Measurements from ENCODE around the gene POU2F3.

Gene POU2F3

GRCh38 chr11:120200677-120201076 lies 39.3 kb upstream of the POU2F3 start:
- DNase-seq (ENCODE audit: low read depth in 1 of 2, low spot score in 1 of 2): no peak
- TF ChIP-seq JUND (IDR thresholded peaks at IDR 0.05; ENCODE audit: low read depth): no peak
- in situ Hi-C loops (cut with HindIII; ENCODE audit: low pct_unique_long_range_greater_than_20kb, low sequenced_read_pairs): no loop called here

GRCh38 chr11:120201653-120202052 lies 38.3 kb upstream of the POU2F3 start:
- in situ Hi-C loops (cut with HindIII; ENCODE audit: low pct_unique_long_range_greater_than_20kb, low sequenced_read_pairs): no loop called here
- TF ChIP-seq JUND (IDR thresholded peaks at IDR 0.05; ENCODE audit: low read depth): no peak

DNA sequence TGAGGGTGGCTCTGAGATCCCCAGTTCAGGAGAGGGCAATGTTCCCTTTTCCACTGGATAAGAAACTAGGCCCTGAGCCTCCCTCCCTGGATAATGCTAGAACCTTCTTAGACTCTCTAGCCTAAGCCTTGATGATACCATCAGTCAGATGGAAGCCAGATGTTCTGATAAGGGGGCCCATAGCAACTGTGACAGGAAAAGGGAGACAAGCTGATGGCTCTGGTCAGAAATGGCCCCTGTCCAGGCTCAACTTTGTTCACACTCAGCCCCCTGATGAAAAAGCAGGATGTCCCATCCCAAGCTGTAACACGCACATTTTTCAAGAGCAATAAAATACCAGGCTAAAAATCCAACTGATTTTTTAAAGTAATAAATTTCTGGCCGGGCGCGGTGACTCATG lies 36.3 kb upstream of the POU2F3 start:
- TF ChIP-seq JUND (IDR thresholded peaks at IDR 0.05; ENCODE audit: low read depth): no peak
- in situ Hi-C loops (cut with HindIII; ENCODE audit: low pct_unique_long_range_greater_than_20kb, low sequenced_read_pairs): no loop called here
- no peak for DNase-seq (ENCODE audit: low read depth in 1 of 2, low spot score in 1 of 2)

More at GRCh38 chr11:120201653-120202052, 38.3 kb upstream of the POU2F3 start:
- DNase-seq (ENCODE audit: low read depth in 1 of 2, low spot score in 1 of 2): no peak

- no peak for DNase-seq (ENCODE audit: low read depth in 1 of 2, low spot score in 1 of 2)
- in situ Hi-C loops (cut with HindIII; ENCODE audit: low pct_unique_long_range_greater_than_20kb, low sequenced_read_pairs): no loop called here
- TF ChIP-seq JUND (IDR thresholded peaks at IDR 0.05; ENCODE audit: low read depth): no peak
Measured at GRCh38 chr11:120205596-120206161, 34.3 kb upstream of the POU2F3 start.

DNA sequence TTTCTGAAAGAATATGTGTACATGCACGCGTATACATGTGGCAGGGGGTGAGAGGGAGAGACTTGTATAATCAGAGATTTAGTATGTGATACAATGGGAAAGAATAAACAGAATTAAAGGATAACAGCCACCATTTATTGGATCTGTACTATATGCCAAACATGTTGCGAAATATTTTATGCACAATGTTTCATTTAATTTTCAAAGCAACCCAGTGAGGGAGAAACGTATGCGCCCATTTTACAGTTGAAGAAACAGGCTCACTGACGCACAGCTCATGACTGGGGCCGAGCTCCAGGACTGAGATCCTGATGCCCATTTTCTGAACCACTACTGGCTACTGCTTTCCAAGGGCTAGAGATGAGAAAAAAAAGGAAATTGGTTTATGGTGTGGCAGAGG lies 32.4 kb upstream of the POU2F3 start:
- in situ Hi-C loops (cut with HindIII; ENCODE audit: low pct_unique_long_range_greater_than_20kb, low sequenced_read_pairs): no loop called here
- no peak for TF ChIP-seq JUND (IDR thresholded peaks at IDR 0.05; ENCODE audit: low read depth)
- no peak for DNase-seq (ENCODE audit: low read depth in 1 of 2, low spot score in 1 of 2)

DNA sequence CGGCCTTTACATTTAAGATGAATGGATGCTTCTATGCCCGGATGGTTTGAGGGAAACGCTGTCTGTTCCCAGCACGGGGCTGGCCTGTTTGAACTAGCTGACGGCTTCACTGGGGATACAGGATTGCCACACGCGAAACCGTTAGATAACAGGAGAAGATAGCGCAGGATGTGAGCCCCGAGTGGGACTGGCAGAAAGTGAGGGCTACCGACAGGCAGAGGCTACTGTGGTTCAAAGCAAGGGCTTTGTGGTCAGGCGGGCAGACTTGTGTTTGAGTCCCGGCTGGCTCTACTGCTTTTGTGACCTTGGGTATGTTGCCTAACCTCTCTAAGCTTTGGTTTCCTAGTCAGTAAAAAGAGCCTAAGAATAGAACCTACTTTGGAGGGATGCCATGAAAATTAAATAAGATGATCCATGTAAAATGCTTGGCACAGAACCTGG lies 31.9 kb upstream of the POU2F3 start:
- no peak for TF ChIP-seq JUND (IDR thresholded peaks at IDR 0.05; ENCODE audit: low read depth)
- DNase-seq (ENCODE audit: low read depth in 1 of 2, low spot score in 1 of 2): no peak
- in situ Hi-C loops (cut with HindIII; ENCODE audit: low pct_unique_long_range_greater_than_20kb, low sequenced_read_pairs): no loop called here

GRCh38 chr11:120208777-120209176 lies 31.2 kb upstream of the POU2F3 start:
- TF ChIP-seq JUND (IDR thresholded peaks at IDR 0.05; ENCODE audit: low read depth): no peak
- in situ Hi-C loops (cut with HindIII; ENCODE audit: low pct_unique_long_range_greater_than_20kb, low sequenced_read_pairs): no loop called here
- no peak for DNase-seq (ENCODE audit: low read depth in 1 of 2, low spot score in 1 of 2)

GRCh38 chr11:120209746-120210625 lies 30.0 kb upstream of the POU2F3 start:
- TF ChIP-seq JUND (IDR thresholded peaks at IDR 0.05; ENCODE audit: low read depth): no peak
- no peak for DNase-seq (ENCODE audit: low read depth in 1 of 2, low spot score in 1 of 2)
- in situ Hi-C loops (cut with HindIII; ENCODE audit: low pct_unique_long_range_greater_than_20kb, low sequenced_read_pairs): no loop called here

- in situ Hi-C loops (cut with HindIII; ENCODE audit: low pct_unique_long_range_greater_than_20kb, low sequenced_read_pairs): no loop called here
- no peak for TF ChIP-seq JUND (IDR thresholded peaks at IDR 0.05; ENCODE audit: low read depth)
- peak; percentile 73 to 90 for DNase-seq (ENCODE audit: low read depth in 1 of 2, low spot score in 1 of 2)
Measured at GRCh38 chr11:120210626-120211521, 29.1 kb upstream of the POU2F3 start, which contains the start of gene OAF. Gene OAF (plus strand): TSS chr11:120211032. CDS start chr11:120211280, 248 bp downstream.

DNA sequence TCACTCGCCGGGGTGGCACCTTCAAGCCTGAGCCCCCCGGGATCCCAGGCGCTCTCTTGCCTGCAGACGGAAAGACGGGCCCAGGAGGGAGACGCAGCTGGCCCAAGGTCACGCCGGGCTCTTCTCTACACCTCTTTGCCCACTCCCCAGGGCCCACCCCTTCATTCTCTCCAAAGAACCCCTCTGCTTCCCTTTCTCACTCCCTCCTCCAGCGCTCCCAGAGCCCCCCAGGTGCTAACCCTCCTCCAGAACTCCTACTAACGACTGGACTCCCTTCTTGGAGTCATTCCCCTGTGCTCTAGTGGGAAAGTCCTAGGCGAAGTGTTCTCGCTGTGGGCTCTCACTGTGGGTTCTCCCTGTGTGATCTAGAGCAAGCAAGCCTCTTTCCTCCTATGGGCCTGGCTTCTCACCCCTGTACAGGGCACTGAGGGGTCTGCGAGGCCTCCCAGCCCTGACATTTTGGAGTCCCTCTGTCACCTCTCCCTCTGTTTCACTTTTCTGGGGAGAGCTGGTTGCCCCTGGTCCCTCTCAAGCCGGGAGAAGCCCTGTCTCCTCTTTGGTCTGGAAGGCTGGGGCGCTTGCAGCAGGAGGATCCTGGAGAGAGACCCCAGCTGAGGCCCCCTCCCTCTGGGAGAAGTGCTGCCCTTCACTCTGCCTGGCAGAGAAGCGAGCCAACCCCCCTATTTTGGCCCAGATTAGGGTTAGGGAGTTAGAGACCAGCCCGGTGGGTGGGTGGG lies 28.2 kb upstream of the POU2F3 start:
- in situ Hi-C loops (cut with HindIII; ENCODE audit: low pct_unique_long_range_greater_than_20kb, low sequenced_read_pairs): no loop called here
- no peak for DNase-seq (ENCODE audit: low read depth in 1 of 2, low spot score in 1 of 2)
- TF ChIP-seq JUND (IDR thresholded peaks at IDR 0.05; ENCODE audit: low read depth): no peak

DNA sequence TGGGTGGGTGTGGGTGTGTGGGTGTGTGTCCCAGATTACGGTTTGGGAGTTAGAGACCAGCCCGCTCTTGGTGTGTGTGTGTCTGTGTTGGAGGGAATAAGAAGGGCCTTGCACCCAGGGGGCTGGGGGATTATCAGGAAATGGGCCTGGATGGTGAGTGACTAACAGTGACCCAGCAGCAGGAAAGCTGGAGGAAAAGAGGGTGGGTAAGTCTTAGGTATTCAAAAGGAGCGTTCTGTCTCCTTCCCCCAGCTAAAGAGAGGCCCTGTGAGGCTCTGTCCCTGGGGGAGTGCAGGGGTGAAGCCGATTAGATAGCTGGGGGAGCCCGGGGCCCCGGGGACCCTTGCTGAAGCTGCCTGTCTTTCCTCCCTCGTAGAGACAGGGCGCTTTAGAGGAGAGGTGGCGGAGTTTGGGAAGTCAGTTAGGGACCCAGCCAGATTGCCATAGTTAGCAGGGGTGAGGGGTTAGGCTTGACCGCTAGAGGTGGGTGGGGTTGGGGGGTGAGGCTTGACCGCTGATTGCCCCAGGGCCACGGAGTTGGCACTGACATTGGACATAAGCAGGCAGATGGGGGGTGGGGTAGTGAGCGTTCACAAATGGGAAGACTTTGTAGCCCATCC lies 27.6 kb upstream of the POU2F3 start:
- in situ Hi-C loops (cut with HindIII; ENCODE audit: low pct_unique_long_range_greater_than_20kb, low sequenced_read_pairs): no loop called here
- DNase-seq (ENCODE audit: low read depth in 1 of 2, low spot score in 1 of 2): no peak
- TF ChIP-seq JUND (IDR thresholded peaks at IDR 0.05; ENCODE audit: low read depth): no peak

Data from T47D (cell line).